ENCODE data around the gene CHSY1.

The CHSY1 gene

GRCh38 chr15:101143321-101143720, 108.5 kb downstream of the CHSY1 start:
- Histone ChIP-seq H3K9me3 (replicated peaks in 1 of 2; ENCODE audit: control insufficient read depth in 2 of 2, insufficient read depth in 1 of 2, low read depth in 1 of 2, low read length in 2 of 2) (no peaks in the 10 kb centered on the region), H4K8ac (ENCODE audit: low read depth, low read length) (no peak overlapping the region), H3K4me3 (ENCODE audit: low read length in 2 of 2) (no peak overlapping the region), H3K27ac (replicated peaks; ENCODE audit: low read length) (no peak overlapping the region), H3K14ac (ENCODE audit: low read length) (no peak overlapping the region), H2AFZ (ENCODE audit: low read length) (no peak overlapping the region), H2BK15ac (ENCODE audit: low read length) (no peak overlapping the region), H2BK12ac (ENCODE audit: low read length) (no peak overlapping the region), H3K4ac (ENCODE audit: low read length) (no peak overlapping the region), H4K91ac (ENCODE audit: low read depth, low read length, poor library complexity) (no peak overlapping the region), H3K18ac (ENCODE audit: low read length) (no peak overlapping the region), H2BK5ac (ENCODE audit: low read length) (no peak overlapping the region), H2BK120ac (ENCODE audit: low read depth, low read length) (no peak overlapping the region), H3K23ac (ENCODE audit: low read depth, low read length, poor library complexity) (no peak overlapping the region), H3K79me1 (ENCODE audit: low read depth, low read length) (no peaks in the 10 kb centered on the region), H2AK5ac (ENCODE audit: low read depth, low read length) (no peak overlapping the region), H3K36me3 (replicated peaks in 1 of 2; ENCODE audit: control insufficient read depth in 2 of 2, insufficient read depth in 2 of 2, low read length in 2 of 2) (no peaks in the 10 kb centered on the region), H3K27me3 (ENCODE audit: control insufficient read depth in 3 of 3, insufficient read depth in 3 of 3, low read depth in 1 of 3, low read length in 3 of 3) (no peaks in the 10 kb centered on the region), H3K9ac (ENCODE audit: low read depth, low read length, poor library complexity) (no peak overlapping the region), H3K4me2 (ENCODE audit: insufficient read depth, low read length, poor library complexity, severe bottlenecking) (no peak overlapping the region), H3K4me1 (ENCODE audit: control insufficient read depth in 2 of 2, insufficient read depth in 1 of 2, low read depth in 1 of 2, low read length in 2 of 2) (peaks cover 3 to 6% of the 10 kb centered on the region in 2 donors)
- no CpG with 5 or more reads among the region's 7 CpGs for WGBS, 2 donors (ENCODE audit: extremely low coverage in 2 of 2, insufficient read length in 2 of 2, insufficient replicate concordance in 1 of 2)
- no peak for DNase-seq (ENCODE audit: low spot score)

GRCh38 chr15:101142711-101143110, 109.1 kb downstream of the CHSY1 start:
- Histone ChIP-seq H3K23ac (ENCODE audit: low read depth, low read length, poor library complexity) (no peak overlapping the region), H2BK5ac (ENCODE audit: low read length) (no peak overlapping the region), H3K36me3 (replicated peaks in 1 of 2; ENCODE audit: control insufficient read depth in 2 of 2, insufficient read depth in 2 of 2, low read length in 2 of 2) (no peaks in the 10 kb centered on the region), H3K4me2 (ENCODE audit: insufficient read depth, low read length, poor library complexity, severe bottlenecking) (no peak overlapping the region), H4K8ac (ENCODE audit: low read depth, low read length) (no peak overlapping the region), H3K4ac (ENCODE audit: low read length) (no peak overlapping the region), H2AK5ac (ENCODE audit: low read depth, low read length) (no peak overlapping the region), H2AFZ (ENCODE audit: low read length) (no peak overlapping the region), H3K79me1 (ENCODE audit: low read depth, low read length) (no peaks in the 10 kb centered on the region), H2BK120ac (ENCODE audit: low read depth, low read length) (no peak overlapping the region), H3K27ac (replicated peaks; ENCODE audit: low read length) (no peak overlapping the region), H3K27me3 (ENCODE audit: control insufficient read depth in 3 of 3, insufficient read depth in 3 of 3, low read depth in 1 of 3, low read length in 3 of 3) (no peaks in the 10 kb centered on the region), H2BK15ac (ENCODE audit: low read length) (no peak overlapping the region), H3K14ac (ENCODE audit: low read length) (no peak overlapping the region), H3K9me3 (replicated peaks in 1 of 2; ENCODE audit: control insufficient read depth in 2 of 2, insufficient read depth in 1 of 2, low read depth in 1 of 2, low read length in 2 of 2) (no peaks in the 10 kb centered on the region), H4K91ac (ENCODE audit: low read depth, low read length, poor library complexity) (no peak overlapping the region), H3K4me1 (ENCODE audit: control insufficient read depth in 2 of 2, insufficient read depth in 1 of 2, low read depth in 1 of 2, low read length in 2 of 2) (peaks cover 3 to 6% of the 10 kb centered on the region in 2 donors), H3K4me3 (ENCODE audit: low read length in 2 of 2) (no peak overlapping the region), H3K9ac (ENCODE audit: low read depth, low read length, poor library complexity) (no peak overlapping the region), H2BK12ac (ENCODE audit: low read length) (no peak overlapping the region), H3K18ac (ENCODE audit: low read length) (no peak overlapping the region)
- DNase-seq (ENCODE audit: low spot score) = no peak
- no CpG with 5 or more reads among the region's 2 CpGs for WGBS, 2 donors (ENCODE audit: extremely low coverage in 2 of 2, insufficient read length in 2 of 2, insufficient replicate concordance in 1 of 2)

GRCh38 chr15:101141926-101142527, 109.8 kb downstream of the CHSY1 start:
- no peak overlapping the region for H4K8ac ChIP-seq (ENCODE audit: low read depth, low read length)
- no peak for DNase-seq (ENCODE audit: low spot score)
- no peak overlapping the region for H2BK15ac ChIP-seq (ENCODE audit: low read length)
- no peaks in the 10 kb centered on the region for H3K79me1 ChIP-seq (ENCODE audit: low read depth, low read length)
- no peaks in the 10 kb centered on the region for H3K36me3 ChIP-seq (replicated peaks in 1 of 2; ENCODE audit: control insufficient read depth in 2 of 2, insufficient read depth in 2 of 2, low read length in 2 of 2)
- no peak overlapping the region for H2BK12ac ChIP-seq (ENCODE audit: low read length)
- no peak overlapping the region for H2BK120ac ChIP-seq (ENCODE audit: low read depth, low read length)
- no peak overlapping the region for H4K91ac ChIP-seq (ENCODE audit: low read depth, low read length, poor library complexity)
- H3K14ac ChIP-seq (ENCODE audit: low read length) = no peak overlapping the region
- H3K4me3 ChIP-seq (ENCODE audit: low read length in 2 of 2) = no peak overlapping the region
- no peak overlapping the region for H3K18ac ChIP-seq (ENCODE audit: low read length)
- no peaks in the 10 kb centered on the region for H3K27me3 ChIP-seq (ENCODE audit: control insufficient read depth in 3 of 3, insufficient read depth in 3 of 3, low read depth in 1 of 3, low read length in 3 of 3)
- no peak overlapping the region for H3K4me2 ChIP-seq (ENCODE audit: insufficient read depth, low read length, poor library complexity, severe bottlenecking)
- H3K27ac ChIP-seq (replicated peaks; ENCODE audit: low read length) = no peak overlapping the region
- no peak overlapping the region for H3K4ac ChIP-seq (ENCODE audit: low read length)
- H3K4me1 ChIP-seq (ENCODE audit: control insufficient read depth in 2 of 2, insufficient read depth in 1 of 2, low read depth in 1 of 2, low read length in 2 of 2) = peaks cover 3 to 6% of the 10 kb centered on the region in 2 donors
- no peak overlapping the region for H2BK5ac ChIP-seq (ENCODE audit: low read length)
- no peak overlapping the region for H3K9ac ChIP-seq (ENCODE audit: low read depth, low read length, poor library complexity)
- no peak overlapping the region for H3K23ac ChIP-seq (ENCODE audit: low read depth, low read length, poor library complexity)
- no peak overlapping the region for H2AK5ac ChIP-seq (ENCODE audit: low read depth, low read length)
- H2AFZ ChIP-seq (ENCODE audit: low read length) = no peak overlapping the region
- H3K9me3 ChIP-seq (replicated peaks in 1 of 2; ENCODE audit: control insufficient read depth in 2 of 2, insufficient read depth in 1 of 2, low read depth in 1 of 2, low read length in 2 of 2) = no peaks in the 10 kb centered on the region

GRCh38 chr15:101140697-101141065, 111.2 kb downstream of the CHSY1 start:
- Histone ChIP-seq H3K4me1 (ENCODE audit: control insufficient read depth in 2 of 2, insufficient read depth in 1 of 2, low read depth in 1 of 2, low read length in 2 of 2) (peaks cover 3 to 5% of the 10 kb centered on the region in 2 donors), H2AK5ac (ENCODE audit: low read depth, low read length) (peak overlapping the region; percentile 5), H3K18ac (ENCODE audit: low read length) (no peak overlapping the region), H3K27me3 (ENCODE audit: control insufficient read depth in 3 of 3, insufficient read depth in 3 of 3, low read depth in 1 of 3, low read length in 3 of 3) (no peaks in the 10 kb centered on the region), H3K27ac (replicated peaks; ENCODE audit: low read length) (no peak overlapping the region), H2AFZ (ENCODE audit: low read length) (no peak overlapping the region), H3K23ac (ENCODE audit: low read depth, low read length, poor library complexity) (no peak overlapping the region), H3K4me3 (ENCODE audit: low read length in 2 of 2) (no peak overlapping the region), H3K4ac (ENCODE audit: low read length) (no peak overlapping the region), H3K36me3 (replicated peaks in 1 of 2; ENCODE audit: control insufficient read depth in 2 of 2, insufficient read depth in 2 of 2, low read length in 2 of 2) (no peaks in the 10 kb centered on the region), H4K8ac (ENCODE audit: low read depth, low read length) (no peak overlapping the region), H2BK15ac (ENCODE audit: low read length) (no peak overlapping the region), H2BK12ac (ENCODE audit: low read length) (no peak overlapping the region), H2BK120ac (ENCODE audit: low read depth, low read length) (no peak overlapping the region), H3K14ac (ENCODE audit: low read length) (no peak overlapping the region), H4K91ac (ENCODE audit: low read depth, low read length, poor library complexity) (no peak overlapping the region), H3K9me3 (replicated peaks in 1 of 2; ENCODE audit: control insufficient read depth in 2 of 2, insufficient read depth in 1 of 2, low read depth in 1 of 2, low read length in 2 of 2) (no peaks in the 10 kb centered on the region), H2BK5ac (ENCODE audit: low read length) (peak overlapping the region; percentile 6), H3K9ac (ENCODE audit: low read depth, low read length, poor library complexity) (no peak overlapping the region), H3K79me1 (ENCODE audit: low read depth, low read length) (no peaks in the 10 kb centered on the region), H3K4me2 (ENCODE audit: insufficient read depth, low read length, poor library complexity, severe bottlenecking) (no peak overlapping the region)
- DNase-seq (ENCODE audit: low spot score) = no peak
- no CpG with 5 or more reads among the region's 2 CpGs for WGBS, 2 donors (ENCODE audit: extremely low coverage in 2 of 2, insufficient read length in 2 of 2, insufficient replicate concordance in 1 of 2)
